Epithelial cell of esophagus (primary cell): ENCODE results near the gene FPR3.
A peak's percentile ranks its signal among the peaks of the same experiment; 100 is the strongest.

Experiments used
- DNase-seq: peaks from one replicate; pipeline ENCODE4 v3.0.0; 2010; ENCODE audit warnings: low read depth
- H3K4me3 ChIP-seq: 2 replicates; pipeline ENCODE4 v1.5.1; 2011; ENCODE audit warnings: mild to moderate bottlenecking, low read length, control low read depth
- CTCF ChIP-seq: IDR thresholded peaks from 2 replicates; pipeline ENCODE4 v1.5.1; 2011; ENCODE audit warnings: low read depth, mild to moderate bottlenecking, low read length, control low read depth, inconsistent platforms; ENCODE audit not compliant: insufficient read depth; ENCODE audit errors: missing control alignments

FPR3 gene

GRCh38 chr19:51824281-51825005, 29.5 kb downstream of the FPR3 start:
- TF ChIP-seq CTCF, result no peak
- no peak overlapping the region for H3K4me3 ChIP-seq
- no peak for DNase-seq

GRCh38 chr19:51830274-51830673, 35.3 kb downstream of the FPR3 start:
- TF ChIP-seq CTCF, result no peak
- DNase-seq, result peak; percentile 1
- H3K4me3 ChIP-seq, result no peak overlapping the region

- H3K4me3 ChIP-seq, result no peak overlapping the region
- no peak for TF ChIP-seq CTCF
- DNase-seq, result no peak
Observed at GRCh38 chr19:51837145-51837544, 42.2 kb downstream of the FPR3 start.

GRCh38 chr19:51861870-51862622, 67.1 kb downstream of the FPR3 start:
- no peak for TF ChIP-seq CTCF
- no peak overlapping the region for H3K4me3 ChIP-seq
- no peak for DNase-seq

- DNase-seq, result no peak
- H3K4me3 ChIP-seq, result no peak overlapping the region
- no peak for TF ChIP-seq CTCF
Observed at GRCh38 chr19:51873097-51873496, 78.1 kb downstream of the FPR3 start.
